Left colon (tissue), 2 donors: ENCODE results near the gene SWSAP1. TPM values are rescaled to one million over a fixed set of nuclear protein-coding genes. Genes with fewer than 3 reads are reported as not detected.
"Not testable (repeated sequence)": the region's sequence is repeated elsewhere in the genome, so short reads cannot be mapped to it uniquely, and the experiment has no call there.

ENCODE experiments used
- ATAC-seq: fragments of 200-7000 bp; cut with Tn5 transposase; one replicate; pipeline ENCODE4 v1.9.1; 2020; ENCODE audit warnings: mild to moderate bottlenecking, moderate library complexity
- DNase-seq, 2 donors: peaks; one replicate each; pipeline ENCODE4 v3.0.0-alpha.2; 2020
- intact Hi-C, 2 donors: fragments of 100-400 bp; cut with DNase I in 1 of 2; cut with micrococcal nuclease in 1 of 2; formaldehyde crosslinking; loops; one replicate each; pipeline versions ENCODE4 v1.11.2 to v1.14.0; 2022; cut with DNase I, micrococcal nuclease
- total RNA-seq, 2 donors: library from RNA; stranded (reverse); fragmentation: NEBNext Ultra II Directional; extraction: Animal tissue kit (Norgen Biotek cat#: 25700); gene quantifications; one replicate each; pipeline ENCODE4 v1.2.1, GENCODE V29; 2021
- donor health status: DM: no; HTN: no; CAD: no.
- donor health status: DM: yes; HTN: yes; CAD: no.

Gene SWSAP1
- total RNA-seq, 2 donors from 2014 or later, result 3.3 to 3.4 TPM

DNA sequence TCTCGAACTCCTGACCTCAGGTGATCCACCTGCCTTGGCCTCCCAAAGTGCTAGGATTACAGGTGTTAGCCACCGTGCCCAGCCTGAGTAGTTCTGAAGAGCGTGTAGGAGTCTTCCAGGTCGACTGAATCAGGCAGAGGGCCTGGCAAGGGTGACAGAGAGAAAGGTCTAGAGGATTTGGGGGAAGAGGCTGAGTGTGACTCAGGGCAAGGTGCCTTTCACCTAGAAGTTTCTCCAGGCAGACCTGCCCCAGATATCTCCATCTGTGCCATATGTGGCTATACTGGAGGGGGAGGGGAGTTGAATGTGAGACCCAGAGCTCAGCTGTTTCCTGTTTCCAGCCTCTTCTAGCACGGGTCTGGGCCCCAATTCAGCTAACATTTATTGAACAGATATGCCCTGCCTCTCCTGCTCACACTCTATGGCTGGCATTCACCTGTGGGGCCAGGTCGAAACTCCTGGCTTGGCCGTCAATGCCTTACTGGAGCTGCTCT, 26.9 kb upstream of the SWSAP1 start:
- ATAC-seq (no peak), DNase-seq (no peak)
- intact Hi-C loops, result no loop called here

GRCh38 chr19:11349171-11349570, 25.3 kb upstream of the SWSAP1 start:
- ATAC-seq (no peak), DNase-seq (no peak)
- intact Hi-C loops, result no loop called here

- ATAC-seq, DNase-seq, intact Hi-C loops: not testable (repeated sequence)
These were observed 20.4 kb upstream of the SWSAP1 start for GRCh38 chr19:11354102-11354501.

GRCh38 chr19:11355160-11356073, 19.0 kb upstream of the SWSAP1 start, which contains the start of gene PLPPR2:
TSS of gene PLPPR2 (plus strand) at chr19:11355432. CDS start at chr19:11357674, 2,242 bp downstream.
- intact Hi-C loops, result no loop called here
- DNase-seq (peak; percentile 90 to 95), ATAC-seq (peak; percentile 96)

GRCh38 chr19:11356074-11356397, 18.4 kb upstream of the SWSAP1 start:
- no peak for ATAC-seq
- intact Hi-C loops, result no loop called here

GRCh38 chr19:11356676-11357550, 17.6 kb upstream of the SWSAP1 start:
- DNase-seq (no peak), ATAC-seq (no peak)
- intact Hi-C loops, result no loop called here

More at GRCh38 chr19:11356074-11356397, 18.4 kb upstream of the SWSAP1 start:
- DNase-seq, result no peak

DNA sequence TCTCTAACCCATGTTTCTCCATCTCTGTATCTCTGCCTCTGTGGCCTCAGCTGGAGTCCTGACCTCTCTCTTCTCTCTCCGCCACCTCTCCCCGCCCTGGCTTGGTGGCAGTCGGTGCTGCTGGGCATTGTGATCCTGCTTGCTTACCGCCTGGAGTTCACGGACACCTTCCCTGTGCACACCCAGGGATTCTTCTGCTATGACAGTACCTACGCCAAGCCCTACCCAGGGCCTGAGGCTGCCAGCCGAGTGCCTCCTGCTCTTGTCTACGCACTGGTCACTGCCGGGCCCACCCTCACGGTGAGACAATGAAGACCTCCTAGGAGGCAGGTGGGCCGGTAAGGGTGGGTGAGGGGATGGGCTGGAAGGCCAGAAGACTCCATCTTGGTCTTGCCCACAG, 15.0 kb upstream of the SWSAP1 start:
- ATAC-seq (no peak), DNase-seq (no peak)
- intact Hi-C loops, result no loop called here

- intact Hi-C loops, result no loop called here
- peak; percentile 96 for ATAC-seq
- DNase-seq, result peak; percentile 95 to 96
These were observed 13.3 kb upstream of the SWSAP1 start for GRCh38 chr19:11361037-11361770.

GRCh38 chr19:11361771-11362731, 12.4 kb upstream of the SWSAP1 start:
- DNase-seq, result peak in 1 of 2 donors; percentile 70

GRCh38 chr19:11363881-11364280, 10.6 kb upstream of the SWSAP1 start:
- DNase-seq (no peak), ATAC-seq (no peak)
- intact Hi-C loops, result no loop called here

More at GRCh38 chr19:11361771-11362731, 12.4 kb upstream of the SWSAP1 start:
- peak; percentile 47 for ATAC-seq
- intact Hi-C loops, result no loop called here

- intact Hi-C loops, result no loop called here
- ATAC-seq, result no peak
- no peak for DNase-seq
These were observed 10.1 kb upstream of the SWSAP1 start for GRCh38 chr19:11364296-11364904.

GRCh38 chr19:11364935-11365334, 9.5 kb upstream of the SWSAP1 start:
- intact Hi-C loops, result no loop called here
- DNase-seq (no peak), ATAC-seq (no peak)

- intact Hi-C loops, result no loop called here
- DNase-seq (no peak), ATAC-seq (no peak)
These were observed 8.8 kb upstream of the SWSAP1 start for GRCh38 chr19:11365557-11366117.

- ATAC-seq, result no peak
These were observed 6.9 kb upstream of the SWSAP1 start for GRCh38 chr19:11367528-11367927.

DNA sequence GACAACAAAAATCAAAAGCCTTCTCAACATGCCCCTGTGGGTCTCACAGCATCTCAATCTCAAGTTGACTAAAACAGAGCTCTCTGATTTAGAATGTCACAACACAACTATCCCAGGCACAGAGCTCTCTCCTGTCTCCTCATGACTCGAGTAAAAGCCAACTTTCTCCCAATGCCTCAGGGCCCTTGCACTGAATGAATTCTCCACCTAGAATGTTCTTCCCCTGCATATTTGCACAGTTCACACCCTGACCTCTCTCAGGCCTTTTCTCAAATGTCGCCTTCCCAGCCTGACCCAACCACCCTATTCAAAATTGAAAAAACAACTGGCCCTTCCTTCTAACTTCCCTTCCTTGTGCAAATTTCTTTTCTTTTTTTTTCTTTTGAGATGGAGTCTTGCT, 3.7 kb upstream of the SWSAP1 start:
- intact Hi-C loops, result no loop called here
- ATAC-seq, result no peak

More at GRCh38 chr19:11367528-11367927, 6.9 kb upstream of the SWSAP1 start:
- intact Hi-C loops, result no loop called here
- DNase-seq, result no peak

DNA sequence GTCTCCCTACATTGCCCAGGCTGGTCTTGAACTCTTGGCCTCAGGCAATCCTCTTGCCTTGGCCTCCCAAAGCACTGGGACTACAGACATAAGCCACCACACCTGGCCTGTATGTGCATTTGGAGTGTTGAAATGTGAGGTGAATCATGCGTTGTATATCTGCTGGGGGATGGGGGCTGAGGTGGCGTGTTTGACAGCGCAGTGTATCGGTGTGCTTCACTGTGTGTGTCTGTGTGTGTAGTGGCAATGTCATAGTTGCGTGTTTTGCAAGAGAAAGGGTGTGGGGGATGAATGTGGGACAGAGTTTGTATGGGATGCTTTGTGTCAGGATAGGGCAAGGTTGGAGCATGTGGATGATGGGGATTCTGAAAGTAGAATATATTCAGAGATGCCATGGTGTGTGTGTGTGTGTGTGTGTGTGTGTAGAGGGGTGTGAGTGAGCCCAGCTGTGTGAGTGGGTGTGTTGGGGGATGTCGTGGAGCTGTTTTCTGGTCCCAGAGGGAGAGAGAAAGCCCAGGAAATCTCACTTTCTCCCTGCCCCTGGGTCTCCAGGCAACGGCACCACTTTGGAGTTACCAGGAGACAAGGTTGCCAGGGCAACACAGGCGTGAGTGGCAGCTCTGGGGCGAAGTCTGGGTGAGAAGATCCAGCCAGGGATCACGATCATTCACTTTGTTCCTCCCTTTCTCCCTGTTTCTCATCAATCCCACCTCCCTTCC, 1.1 kb upstream of the SWSAP1 start:
- DNase-seq (peak in 1 of 2 donors; percentile 43), ATAC-seq (no peak)
- intact Hi-C loops, result no loop called here

More for the DNA sequence above, 3.7 kb upstream of the SWSAP1 start:
- DNase-seq, result no peak
